ENCODE measurements around the gene SPINK2.

The SPINK2 gene

DNA sequence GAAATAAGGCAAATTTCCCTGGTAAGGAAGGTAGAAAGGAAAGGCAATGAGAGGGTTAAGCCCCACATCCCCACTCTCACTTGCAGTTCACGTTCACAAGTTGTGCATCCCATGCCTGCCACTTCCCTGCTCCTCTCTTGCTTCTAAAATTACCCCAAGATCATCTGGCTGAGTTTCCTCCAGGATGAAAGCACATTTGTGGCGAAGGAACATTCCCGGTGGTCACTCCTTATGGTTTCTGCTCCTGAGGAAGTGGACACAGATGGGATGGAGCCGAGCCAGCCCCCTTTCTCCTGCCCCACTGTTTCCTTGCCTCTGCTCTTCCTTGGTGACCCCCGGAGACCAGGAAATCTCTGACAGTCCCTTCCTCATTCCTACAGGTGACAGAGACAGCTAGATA is 37.5 kb downstream of the SPINK2 start:
- H3K36me3 Mint-ChIP-seq (ENCODE audit: low read depth): no peaks in the 10 kb centered on the region
- H3K4me1 Mint-ChIP-seq (ENCODE audit: low read depth): no peaks in the 10 kb centered on the region
- H3K4me3 Mint-ChIP-seq: no peak overlapping the region
- no peak overlapping the region for H3K27ac Mint-ChIP-seq
- H3K27me3 Mint-ChIP-seq (ENCODE audit: low read depth): peaks cover 12% of the 10 kb centered on the region
- no peaks in the 10 kb centered on the region for H3K9me3 Mint-ChIP-seq

DNA sequence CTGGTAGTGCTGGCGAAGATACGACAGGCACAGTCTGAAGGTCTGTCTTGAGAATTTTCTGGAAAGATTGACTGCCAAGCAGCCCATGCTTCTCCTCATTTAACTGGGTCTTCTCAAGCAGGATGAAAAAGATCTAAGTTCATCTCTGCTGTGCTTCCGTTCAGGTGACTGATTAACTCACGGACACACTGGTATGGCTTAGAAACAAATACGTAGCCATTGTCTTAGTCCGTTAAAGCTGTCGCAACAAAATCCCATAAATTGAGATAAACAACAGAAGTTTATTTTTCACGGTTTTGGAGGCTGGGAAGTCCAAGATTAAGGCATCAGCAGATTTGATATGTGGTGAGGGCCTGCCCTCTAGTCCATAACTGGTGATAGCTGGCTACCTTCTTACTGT is 39.5 kb downstream of the SPINK2 start:
- Mint-ChIP-seq H3K27me3 (ENCODE audit: low read depth) (peaks cover 12% of the 10 kb centered on the region), H3K4me1 (ENCODE audit: low read depth) (no peaks in the 10 kb centered on the region), H3K4me3 (no peak overlapping the region), H3K27ac (no peak overlapping the region), H3K9me3 (no peaks in the 10 kb centered on the region), H3K36me3 (ENCODE audit: low read depth) (no peaks in the 10 kb centered on the region)

DNA sequence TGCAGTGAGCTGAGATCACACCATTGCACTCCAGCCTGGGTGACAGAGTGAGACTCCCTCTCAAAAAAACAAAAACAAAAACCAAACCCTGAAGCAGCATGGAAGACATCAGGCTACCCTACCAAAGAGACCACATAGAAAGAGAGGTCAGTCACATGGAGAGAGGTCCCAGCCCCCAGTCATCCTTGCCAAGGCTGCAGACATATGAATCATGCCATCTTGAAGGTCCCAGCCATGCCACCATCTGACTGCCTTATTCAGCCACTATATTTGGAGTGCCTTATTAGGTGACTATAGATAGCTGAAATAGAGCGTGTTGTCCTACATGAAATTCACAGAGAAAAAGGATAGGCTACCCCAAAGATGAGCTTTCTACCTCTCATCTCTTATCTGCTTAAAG is 48.2 kb downstream of the SPINK2 start:
- Mint-ChIP-seq H3K4me1 (ENCODE audit: low read depth) (peaks cover 7% of the 10 kb centered on the region), H3K9me3 (no peaks in the 10 kb centered on the region), H3K27ac (no peak overlapping the region), H3K36me3 (ENCODE audit: low read depth) (no peaks in the 10 kb centered on the region), H3K27me3 (ENCODE audit: low read depth) (no peaks in the 10 kb centered on the region), H3K4me3 (no peak overlapping the region)

DNA sequence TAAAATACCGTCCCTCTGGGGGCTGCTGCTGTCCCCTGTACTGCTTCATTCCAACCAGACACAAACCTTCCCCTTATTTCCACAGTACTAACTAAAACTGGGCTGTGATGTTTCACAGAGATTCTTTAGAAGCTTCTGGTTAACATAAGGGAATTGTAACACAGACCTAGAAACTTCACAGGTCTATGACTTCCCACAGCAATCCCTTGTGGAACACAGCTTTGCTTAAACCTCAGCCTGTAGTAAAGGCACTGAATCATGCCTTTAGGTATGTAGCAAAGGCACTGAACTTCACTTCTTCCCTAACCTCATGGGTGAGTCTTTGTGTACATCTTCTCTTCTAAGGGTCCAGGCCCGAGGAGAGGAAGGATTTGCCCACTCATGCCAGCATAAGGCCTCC is 49.4 kb downstream of the SPINK2 start:
- Mint-ChIP-seq H3K4me3 (no peak overlapping the region), H3K27ac (no peak overlapping the region), H3K27me3 (ENCODE audit: low read depth) (no peaks in the 10 kb centered on the region), H3K36me3 (ENCODE audit: low read depth) (no peaks in the 10 kb centered on the region), H3K4me1 (ENCODE audit: low read depth) (peaks cover 8% of the 10 kb centered on the region), H3K9me3 (no peaks in the 10 kb centered on the region)

DNA sequence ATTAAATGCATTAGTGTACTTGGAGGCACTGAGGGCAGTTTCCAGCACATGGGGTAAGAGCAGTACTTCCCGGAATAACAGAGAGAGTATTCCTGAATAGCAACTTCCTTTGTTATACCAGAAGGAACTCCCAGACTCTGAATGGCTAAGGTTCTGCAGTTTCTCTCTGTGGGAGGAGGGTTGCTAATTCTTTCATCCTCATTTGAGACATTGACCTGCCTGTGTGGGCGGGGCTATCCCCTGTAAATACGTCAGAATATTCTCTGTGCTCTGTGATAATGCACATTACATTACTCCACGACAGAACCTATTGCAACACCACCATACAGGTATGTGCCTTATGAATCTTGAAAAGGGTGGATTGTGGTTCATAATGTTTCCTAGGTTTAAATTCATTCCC is 52.7 kb downstream of the SPINK2 start:
- H3K27me3 Mint-ChIP-seq (ENCODE audit: low read depth): no peaks in the 10 kb centered on the region
- no peaks in the 10 kb centered on the region for H3K36me3 Mint-ChIP-seq (ENCODE audit: low read depth)
- no peaks in the 10 kb centered on the region for H3K9me3 Mint-ChIP-seq
- no peak overlapping the region for H3K4me3 Mint-ChIP-seq
- H3K27ac Mint-ChIP-seq: no peak overlapping the region
- peaks cover 11% of the 10 kb centered on the region for H3K4me1 Mint-ChIP-seq (ENCODE audit: low read depth)

DNA sequence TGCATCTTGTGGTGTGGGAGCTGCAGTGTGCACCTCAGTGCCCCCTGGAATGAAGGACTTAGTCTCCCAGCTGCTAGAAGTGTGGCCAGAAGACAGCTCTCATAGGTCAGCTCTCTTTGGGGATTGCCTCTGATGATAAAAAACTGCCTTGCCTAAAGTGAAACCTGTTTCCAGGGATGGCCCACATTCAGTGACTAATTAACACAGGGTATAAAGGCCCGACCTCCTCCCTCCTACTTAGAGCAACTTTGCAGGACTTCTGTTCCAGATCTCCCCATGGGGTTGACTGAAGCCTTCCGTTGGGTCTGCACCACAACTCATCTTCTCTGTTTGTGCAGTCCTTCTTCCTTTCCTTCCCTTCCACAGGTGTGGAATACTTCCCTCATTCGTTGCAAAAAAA is 53.2 kb downstream of the SPINK2 start:
- Mint-ChIP-seq H3K4me3 (no peak overlapping the region), H3K9me3 (no peaks in the 10 kb centered on the region), H3K4me1 (ENCODE audit: low read depth) (peaks cover 11% of the 10 kb centered on the region), H3K27me3 (ENCODE audit: low read depth) (no peaks in the 10 kb centered on the region), H3K27ac (no peak overlapping the region), H3K36me3 (ENCODE audit: low read depth) (no peaks in the 10 kb centered on the region)

DNA sequence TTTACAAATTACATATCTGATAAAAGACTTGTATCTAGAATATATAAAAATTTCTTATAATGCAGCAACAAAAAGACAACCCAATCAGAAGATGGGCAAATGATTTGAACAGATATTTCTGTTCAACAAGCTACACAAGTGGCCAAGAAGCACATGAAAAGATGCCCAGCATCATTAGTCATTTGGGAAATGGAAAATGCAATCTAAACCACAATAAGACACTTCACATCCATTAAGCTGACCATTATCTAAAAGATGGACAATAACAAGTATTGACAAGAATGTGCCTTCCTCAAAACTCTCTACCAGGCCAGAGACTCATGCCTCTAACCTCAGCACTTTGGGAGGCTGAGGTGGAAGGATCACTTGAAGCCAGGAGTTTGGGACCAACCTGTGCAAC is 53.9 kb downstream of the SPINK2 start:
- H3K9me3 Mint-ChIP-seq: no peaks in the 10 kb centered on the region
- H3K4me1 Mint-ChIP-seq (ENCODE audit: low read depth): peaks cover 15% of the 10 kb centered on the region
- H3K4me3 Mint-ChIP-seq: no peak overlapping the region
- no peaks in the 10 kb centered on the region for H3K36me3 Mint-ChIP-seq (ENCODE audit: low read depth)
- H3K27ac Mint-ChIP-seq: no peak overlapping the region
- H3K27me3 Mint-ChIP-seq (ENCODE audit: low read depth): no peaks in the 10 kb centered on the region

DNA sequence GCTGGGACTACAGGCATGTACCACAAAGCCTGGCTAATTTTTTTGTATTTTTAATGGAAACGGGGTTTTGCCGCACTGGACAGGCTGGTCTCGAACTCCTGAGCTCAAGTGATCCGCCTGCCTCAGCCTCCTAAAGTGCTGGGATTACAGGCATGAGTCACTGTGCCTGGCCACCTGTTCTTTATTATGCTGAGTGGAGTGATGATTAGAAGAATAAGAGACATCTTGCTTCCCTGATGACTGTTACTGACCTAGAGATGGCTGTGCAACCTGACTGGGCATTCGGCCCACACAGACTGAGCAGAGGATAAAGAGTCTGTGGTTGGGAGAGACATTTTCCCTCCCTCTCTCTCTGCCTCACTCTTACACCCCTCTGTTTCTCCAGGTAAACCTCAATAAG is 56.7 kb downstream of the SPINK2 start:
- Mint-ChIP-seq H3K9me3 (no peaks in the 10 kb centered on the region), H3K36me3 (ENCODE audit: low read depth) (no peaks in the 10 kb centered on the region), H3K4me3 (no peak overlapping the region), H3K27ac (no peak overlapping the region), H3K27me3 (ENCODE audit: low read depth) (no peaks in the 10 kb centered on the region), H3K4me1 (ENCODE audit: low read depth) (peaks cover 26% of the 10 kb centered on the region)

DNA sequence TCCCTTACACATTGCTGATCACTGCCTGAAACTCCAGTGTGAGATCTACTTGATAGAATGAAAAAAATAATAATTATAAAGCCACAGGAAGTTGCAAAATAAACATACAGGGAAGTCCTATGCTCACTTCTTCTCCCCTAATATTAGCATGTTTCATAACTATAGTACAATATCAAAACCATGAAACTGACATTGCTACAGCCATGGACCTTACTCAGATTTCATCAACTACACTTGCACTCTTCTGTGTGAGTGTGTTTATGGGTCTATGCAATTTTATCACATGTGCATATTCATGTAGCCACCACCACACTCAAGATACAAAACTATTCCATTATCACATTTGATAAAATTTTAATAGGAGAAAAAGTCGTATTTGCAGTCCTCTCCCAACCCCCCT is 57.3 kb downstream of the SPINK2 start:
- Mint-ChIP-seq H3K27me3 (ENCODE audit: low read depth) (no peaks in the 10 kb centered on the region), H3K9me3 (no peaks in the 10 kb centered on the region), H3K4me1 (ENCODE audit: low read depth) (peaks cover 29% of the 10 kb centered on the region), H3K4me3 (no peak overlapping the region), H3K27ac (no peak overlapping the region), H3K36me3 (ENCODE audit: low read depth) (no peaks in the 10 kb centered on the region)

DNA sequence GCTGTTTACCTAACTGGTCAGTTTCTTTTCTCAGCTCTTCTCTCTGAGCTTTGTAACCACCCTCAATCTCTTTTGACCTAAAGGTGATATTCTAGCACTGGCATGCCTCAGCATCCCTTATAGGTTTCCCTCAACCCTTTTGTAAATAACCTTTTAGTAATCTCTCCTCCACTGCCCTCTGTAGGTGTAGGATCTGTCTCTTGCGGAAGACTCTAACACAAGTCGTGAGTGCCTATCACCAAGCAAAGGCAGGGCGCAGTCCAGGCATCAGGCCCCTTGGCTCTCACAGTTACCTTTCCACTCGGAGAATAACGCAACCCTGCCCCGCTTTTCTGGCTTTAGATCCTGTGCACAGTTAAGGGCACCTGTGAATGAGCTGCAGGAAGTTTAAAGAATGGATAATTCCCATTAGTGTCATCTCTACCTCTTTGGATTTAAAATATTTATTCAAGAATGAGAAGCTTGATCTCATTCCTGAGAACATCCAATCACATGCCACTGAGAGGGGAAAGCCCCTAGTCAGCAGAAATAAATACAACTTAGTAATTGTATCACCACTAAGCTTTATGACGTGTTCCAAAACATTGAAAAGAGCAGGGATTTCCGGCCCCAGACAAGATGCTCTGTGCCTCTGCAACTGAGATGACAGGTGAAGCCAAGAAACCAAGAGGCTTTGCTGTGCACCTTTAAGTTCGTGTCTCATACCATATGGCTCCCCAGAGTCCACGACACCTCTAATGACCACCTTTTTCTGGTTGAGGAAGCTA is 58.8 kb downstream of the SPINK2 start:
- no peaks in the 10 kb centered on the region for H3K9me3 Mint-ChIP-seq
- H3K4me3 Mint-ChIP-seq: no peak overlapping the region
- no peak overlapping the region for H3K27ac Mint-ChIP-seq
- H3K4me1 Mint-ChIP-seq (ENCODE audit: low read depth): peaks cover 34% of the 10 kb centered on the region
- no peaks in the 10 kb centered on the region for H3K27me3 Mint-ChIP-seq (ENCODE audit: low read depth)
- no peaks in the 10 kb centered on the region for H3K36me3 Mint-ChIP-seq (ENCODE audit: low read depth)

DNA sequence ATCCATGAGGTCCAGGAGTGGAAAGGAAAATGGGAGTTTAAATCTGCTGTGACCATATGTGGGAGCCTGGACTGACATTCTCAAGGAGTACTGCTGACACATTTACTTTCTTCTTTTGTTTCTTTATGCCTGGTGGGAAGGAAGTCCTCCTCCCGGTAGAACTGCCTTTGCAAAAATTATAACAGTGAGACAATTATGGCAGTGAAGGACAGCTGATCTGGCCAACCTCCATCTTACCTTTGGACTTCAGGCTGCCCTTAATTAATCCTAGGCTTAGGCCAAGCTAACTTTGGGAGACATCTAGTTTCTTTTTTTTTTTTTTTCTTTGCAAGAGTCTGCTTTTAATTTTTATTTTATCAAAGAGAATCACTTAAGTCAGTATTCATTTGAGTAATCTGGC is 61.3 kb downstream of the SPINK2 start:
- Mint-ChIP-seq H3K27me3 (ENCODE audit: low read depth) (no peaks in the 10 kb centered on the region), H3K27ac (no peak overlapping the region), H3K4me3 (no peak overlapping the region), H3K9me3 (no peaks in the 10 kb centered on the region), H3K4me1 (ENCODE audit: low read depth) (peaks cover 53% of the 10 kb centered on the region), H3K36me3 (ENCODE audit: low read depth) (no peaks in the 10 kb centered on the region)
